Measurements from ENCODE around the gene JMJD4. TPM values are rescaled to one million over a fixed set of nuclear protein-coding genes. Genes with fewer than 3 reads are reported as not detected.

The JMJD4 gene
- total RNA-seq, 2 donors from 2014 or later: 17.3 to 34.0 TPM

GRCh38 chr1:227765261-227766014 lies 30.3 kb upstream of the JMJD4 start:
- DNase-seq (ENCODE audit: low spot score): no peak
- ATAC-seq: no peak
- Mint-ChIP-seq H3K9me3 (no peaks in the 10 kb centered on the region), H3K36me3 (peaks cover 17% of the 10 kb centered on the region), H3K4me1 (ENCODE audit: low read depth in 2 of 2) (peaks cover 55 to 58% of the 10 kb centered on the region in 2 donors), H3K27ac (no peak overlapping the region), H3K4me3 (peak overlapping the region; percentile 12), H3K27me3 (peaks cover 3 to 5% of the 10 kb centered on the region in 2 donors)

- Mint-ChIP-seq H3K36me3 (peaks cover 19% of the 10 kb centered on the region), H3K27me3 (peaks cover 0 to 4% of the 10 kb centered on the region in 2 donors), H3K9me3 (no peaks in the 10 kb centered on the region), H3K27ac (no peak overlapping the region), H3K4me3 (no peak overlapping the region), H3K4me1 (ENCODE audit: low read depth in 2 of 2) (peaks cover 54 to 58% of the 10 kb centered on the region in 2 donors)
- ATAC-seq (no peak), DNase-seq (ENCODE audit: low spot score) (no peak)
Measured at GRCh38 chr1:227764019-227764391, 28.9 kb upstream of the JMJD4 start.

- no peak overlapping the region for H3K27ac Mint-ChIP-seq
- DNase-seq (ENCODE audit: low spot score): no peak
- no peak for ATAC-seq
- H3K36me3 Mint-ChIP-seq: peaks cover 16% of the 10 kb centered on the region
- peaks cover 0 to 2% of the 10 kb centered on the region in 2 donors for H3K27me3 Mint-ChIP-seq
- H3K9me3 Mint-ChIP-seq: no peaks in the 10 kb centered on the region
- no peak overlapping the region for H3K4me3 Mint-ChIP-seq
- peaks cover 50 to 54% of the 10 kb centered on the region in 2 donors for H3K4me1 Mint-ChIP-seq (ENCODE audit: low read depth in 2 of 2)
Measured at GRCh38 chr1:227763246-227764018, 28.3 kb upstream of the JMJD4 start.

- H3K27ac Mint-ChIP-seq: peak overlapping the region in 1 of 2 donors; percentile 21
- DNase-seq (ENCODE audit: low spot score): peak; percentile 86
- ATAC-seq: peak; percentile 73 to 84
- H3K27me3 Mint-ChIP-seq: peaks cover 0 to 2% of the 10 kb centered on the region in 2 donors
- no peak overlapping the region for H3K4me3 Mint-ChIP-seq
- no peaks in the 10 kb centered on the region for H3K9me3 Mint-ChIP-seq
- H3K4me1 Mint-ChIP-seq (ENCODE audit: low read depth in 2 of 2): peaks cover 41 to 43% of the 10 kb centered on the region in 2 donors
- peaks cover 14% of the 10 kb centered on the region for H3K36me3 Mint-ChIP-seq
Measured at GRCh38 chr1:227762231-227762911, 27.3 kb upstream of the JMJD4 start.

GRCh38 chr1:227761621-227762230 lies 26.6 kb upstream of the JMJD4 start:
- H3K36me3 Mint-ChIP-seq: peaks cover 14% of the 10 kb centered on the region
- no peak overlapping the region for H3K27ac Mint-ChIP-seq
- H3K4me1 Mint-ChIP-seq (ENCODE audit: low read depth in 2 of 2): peaks cover 34 to 37% of the 10 kb centered on the region in 2 donors
- peak overlapping the region; percentile 29 for H3K4me3 Mint-ChIP-seq
- H3K9me3 Mint-ChIP-seq: no peaks in the 10 kb centered on the region
- H3K27me3 Mint-ChIP-seq: peaks cover 0 to 2% of the 10 kb centered on the region in 2 donors
- ATAC-seq: no peak
- DNase-seq (ENCODE audit: low spot score): peak; percentile 29

GRCh38 chr1:227760377-227760776 lies 25.3 kb upstream of the JMJD4 start:
- H3K9me3 Mint-ChIP-seq: no peaks in the 10 kb centered on the region
- H3K4me3 Mint-ChIP-seq: no peak overlapping the region
- DNase-seq (ENCODE audit: low spot score) (peak; percentile 29), ATAC-seq (no peak)
- H3K27me3 Mint-ChIP-seq: peaks cover 0 to 2% of the 10 kb centered on the region in 2 donors
- peaks cover 14% of the 10 kb centered on the region for H3K36me3 Mint-ChIP-seq
- H3K27ac Mint-ChIP-seq: no peak overlapping the region
- H3K4me1 Mint-ChIP-seq (ENCODE audit: low read depth in 2 of 2): peaks cover 23 to 24% of the 10 kb centered on the region in 2 donors

GRCh38 chr1:227759341-227760300 lies 24.5 kb upstream of the JMJD4 start:
- Mint-ChIP-seq H3K9me3 (no peaks in the 10 kb centered on the region), H3K27ac (no peak overlapping the region), H3K4me3 (no peak overlapping the region), H3K4me1 (ENCODE audit: low read depth in 2 of 2) (peaks cover 23 to 24% of the 10 kb centered on the region in 2 donors), H3K27me3 (peaks cover 0 to 2% of the 10 kb centered on the region in 2 donors), H3K36me3 (peaks cover 14% of the 10 kb centered on the region)
- DNase-seq (ENCODE audit: low spot score) (peak; percentile 44), ATAC-seq (no peak)

- no peak for DNase-seq (ENCODE audit: low spot score)
- ATAC-seq: no peak
- Mint-ChIP-seq H3K4me3 (no peak overlapping the region), H3K4me1 (ENCODE audit: low read depth in 2 of 2) (peaks cover 19 to 23% of the 10 kb centered on the region in 2 donors), H3K27me3 (peaks cover 0 to 2% of the 10 kb centered on the region in 2 donors), H3K36me3 (peaks cover 14% of the 10 kb centered on the region), H3K27ac (no peak overlapping the region), H3K9me3 (no peaks in the 10 kb centered on the region)
Measured at GRCh38 chr1:227758366-227758765, 23.3 kb upstream of the JMJD4 start.

GRCh38 chr1:227757781-227758180 lies 22.7 kb upstream of the JMJD4 start:
- no peak overlapping the region for H3K27ac Mint-ChIP-seq
- DNase-seq (ENCODE audit: low spot score) (no peak), ATAC-seq (no peak)
- no peaks in the 10 kb centered on the region for H3K9me3 Mint-ChIP-seq
- H3K36me3 Mint-ChIP-seq: peaks cover 14% of the 10 kb centered on the region
- peaks cover 0 to 2% of the 10 kb centered on the region in 2 donors for H3K27me3 Mint-ChIP-seq
- no peak overlapping the region for H3K4me3 Mint-ChIP-seq
- peaks cover 16 to 23% of the 10 kb centered on the region in 2 donors for H3K4me1 Mint-ChIP-seq (ENCODE audit: low read depth in 2 of 2)

- H3K27ac Mint-ChIP-seq: no peak overlapping the region
- H3K4me3 Mint-ChIP-seq: no peak overlapping the region
- no peak for DNase-seq (ENCODE audit: low spot score)
- peaks cover 9 to 19% of the 10 kb centered on the region in 2 donors for H3K4me1 Mint-ChIP-seq (ENCODE audit: low read depth in 2 of 2)
- H3K27me3 Mint-ChIP-seq: peaks cover 0 to 2% of the 10 kb centered on the region in 2 donors
- ATAC-seq: no peak
- H3K36me3 Mint-ChIP-seq: peaks cover 14% of the 10 kb centered on the region
- no peaks in the 10 kb centered on the region for H3K9me3 Mint-ChIP-seq
Measured at GRCh38 chr1:227756172-227756959, 21.3 kb upstream of the JMJD4 start.

GRCh38 chr1:227754958-227755357 lies 19.9 kb upstream of the JMJD4 start:
- ATAC-seq: no peak
- DNase-seq (ENCODE audit: low spot score): no peak
- Mint-ChIP-seq H3K27me3 (no peaks in the 10 kb centered on the region), H3K4me3 (no peak overlapping the region), H3K4me1 (ENCODE audit: low read depth in 2 of 2) (peaks cover 0 to 17% of the 10 kb centered on the region in 2 donors), H3K27ac (no peak overlapping the region), H3K9me3 (no peaks in the 10 kb centered on the region), H3K36me3 (peaks cover under 1% of the 10 kb centered on the region)
